MM.1S (cell line): Measurements from ENCODE around the gene PRSS33.

ENCODE experiments used
- DNase-seq: peaks from one replicate; pipeline ENCODE4 v3.0.0-alpha.2; 2015
- H2AFZ ChIP-seq: fragments of 300-600 bp; sonication (generic); 2 replicates; pipeline ENCODE4 v1.6.0; 2016; ENCODE audit warnings: antibody characterized with exemption, low read length
- H3F3A ChIP-seq: fragments of 300-600 bp; sonication (generic); 2 replicates; pipeline ENCODE4 v1.6.1; 2016; ENCODE audit warnings: mild to moderate bottlenecking, antibody characterized with exemption, low read length, moderate library complexity, mixed read lengths; ENCODE audit not compliant: insufficient read depth
- H3K27ac ChIP-seq: fragments of 300-600 bp; sonication (generic); 2 replicates; pipeline ENCODE4 v1.5.1; 2016; ENCODE audit warnings: mild to moderate bottlenecking, low read length
- H3K27me3 ChIP-seq: fragments of 300-600 bp; sonication (generic); replicated peaks from 2 replicates; pipeline ENCODE4 v1.6.0; 2016; ENCODE audit warnings: low read length; ENCODE audit not compliant: insufficient read depth
- H3K36me3 ChIP-seq: fragments of 300-600 bp; sonication (generic); replicated peaks from 2 replicates; pipeline ENCODE4 v1.6.1; 2016; ENCODE audit warnings: mild to moderate bottlenecking, low read length, mixed read lengths; ENCODE audit not compliant: insufficient read depth
- H3K4me1 ChIP-seq: fragments of 300-600 bp; sonication (generic); 2 replicates; pipeline ENCODE4 v1.6.1; 2016; ENCODE audit warnings: low read length, mixed read lengths
- H3K4me2 ChIP-seq: fragments of 300-600 bp; sonication (generic); 2 replicates; pipeline ENCODE4 v1.6.0; 2016; ENCODE audit warnings: low read depth, low read length
- H3K4me3 ChIP-seq: fragments of 300-600 bp; sonication (generic); 2 replicates; pipeline ENCODE4 v1.5.1; 2016; ENCODE audit warnings: low read length, mixed read lengths
- H3K79me2 ChIP-seq: fragments of 300-600 bp; sonication (generic); 2 replicates; pipeline ENCODE4 v1.6.1; 2016; ENCODE audit warnings: mixed run types, low read length, mixed read lengths
- H3K9ac ChIP-seq: fragments of 300-600 bp; sonication (generic); 2 replicates; pipeline ENCODE4 v1.6.1; 2016; ENCODE audit warnings: low read length, mixed read lengths
- H3K9me2 ChIP-seq: fragments of 300-600 bp; sonication (generic); replicated peaks from 2 replicates; pipeline ENCODE4 v1.6.1; 2016; ENCODE audit warnings: mild to moderate bottlenecking, low read length, mixed read lengths; ENCODE audit not compliant: insufficient read depth
- H3K9me3 ChIP-seq: fragments of 300-600 bp; sonication (generic); replicated peaks from 2 replicates; pipeline ENCODE4 v1.6.1; 2016; ENCODE audit warnings: mild to moderate bottlenecking, low read length, mixed read lengths; ENCODE audit not compliant: insufficient read depth
- H4K20me1 ChIP-seq: fragments of 300-600 bp; sonication (generic); 2 replicates; pipeline ENCODE4 v1.6.1; 2016; ENCODE audit warnings: mild to moderate bottlenecking, low read length, moderate library complexity, mixed read lengths; ENCODE audit not compliant: insufficient read depth
- CTCF ChIP-seq: fragments of 300-600 bp; sonication (generic); IDR thresholded peaks from 2 replicates; pipeline ENCODE4 v1.5.1; 2016; ENCODE audit warnings: antibody characterized with exemption, low read length, mixed read lengths
- EZH2 ChIP-seq: fragments of 300-600 bp; sonication (generic); optimal IDR thresholded peaks from 2 replicates; pipeline ENCODE3; 2017; ENCODE audit warnings: low read depth, mild to moderate bottlenecking, antibody characterized with exemption, low read length, mixed read lengths
- EZH2phosphoT487 ChIP-seq: fragments of 300-600 bp; sonication (generic); IDR thresholded peaks from 2 replicates; pipeline ENCODE4 v1.6.1; 2018; ENCODE audit warnings: antibody characterized with exemption, low read length

Gene PRSS33

GRCh38 chr16:2770057-2770951 lies 17.1 kb downstream of the PRSS33 start:
- peaks cover 38% of the 10 kb centered on the region for H3F3A ChIP-seq
- H3K4me1 ChIP-seq, result 0 out of 2 replicates have a peak, but pooled peaks cover under 1% of the 10 kb centered on the region
- H4K20me1 ChIP-seq, result no peaks in the 10 kb centered on the region
- DNase-seq, result peak; percentile 15
- H3K27ac ChIP-seq, result no peak overlapping the region
- no peaks in the 10 kb centered on the region for H3K27me3 ChIP-seq
- no peak overlapping the region for H3K9ac ChIP-seq
- TF ChIP-seq EZH2 (no peak), EZH2phosphoT487 (no peak), CTCF (no peak; the same call in 1 of the 2 replicates)
- H3K9me2 ChIP-seq, result no peaks in the 10 kb centered on the region
- H2AFZ ChIP-seq, result no peak overlapping the region
- no peaks in the 10 kb centered on the region for H3K9me3 ChIP-seq
- peaks cover 41% of the 10 kb centered on the region for H3K79me2 ChIP-seq
- H3K4me3 ChIP-seq, result no peak overlapping the region
- peaks cover 20% of the 10 kb centered on the region for H3K36me3 ChIP-seq
- H3K4me2 ChIP-seq, result no peak overlapping the region

GRCh38 chr16:2769675-2770056 lies 17.7 kb downstream of the PRSS33 start:
- peaks cover 26% of the 10 kb centered on the region for H3K36me3 ChIP-seq
- no peaks in the 10 kb centered on the region for H4K20me1 ChIP-seq
- no peak overlapping the region for H3K9ac ChIP-seq
- H3K4me1 ChIP-seq, result no peaks in the 10 kb centered on the region
- no peak overlapping the region for H3K4me2 ChIP-seq
- peaks cover 42% of the 10 kb centered on the region for H3K79me2 ChIP-seq
- H3K9me2 ChIP-seq, result no peaks in the 10 kb centered on the region
- H3K4me3 ChIP-seq, result no peak overlapping the region
- H2AFZ ChIP-seq, result no peak overlapping the region
- no peaks in the 10 kb centered on the region for H3K27me3 ChIP-seq
- H3K27ac ChIP-seq, result no peak overlapping the region
- no peak for TF ChIP-seq CTCF
- TF ChIP-seq EZH2, result no peak
- TF ChIP-seq EZH2phosphoT487, result no peak
- H3K9me3 ChIP-seq, result no peaks in the 10 kb centered on the region
- no peak for DNase-seq
- H3F3A ChIP-seq, result peaks cover 38% of the 10 kb centered on the region

GRCh38 chr16:2769100-2769529 lies 18.2 kb downstream of the PRSS33 start:
- no peak overlapping the region for H3K4me3 ChIP-seq
- H2AFZ ChIP-seq, result no peak overlapping the region
- H4K20me1 ChIP-seq, result no peaks in the 10 kb centered on the region
- no peak overlapping the region for H3K9ac ChIP-seq
- DNase-seq, result no peak
- H3K27ac ChIP-seq, result no peak overlapping the region
- H3K4me1 ChIP-seq, result no peaks in the 10 kb centered on the region
- peaks cover 38% of the 10 kb centered on the region for H3F3A ChIP-seq
- no peaks in the 10 kb centered on the region for H3K9me2 ChIP-seq
- H3K27me3 ChIP-seq, result no peaks in the 10 kb centered on the region
- no peaks in the 10 kb centered on the region for H3K9me3 ChIP-seq
- H3K36me3 ChIP-seq, result peaks cover 32% of the 10 kb centered on the region
- H3K79me2 ChIP-seq, result peaks cover 47% of the 10 kb centered on the region
- no peak overlapping the region for H3K4me2 ChIP-seq
- no peak for TF ChIP-seq EZH2phosphoT487
- TF ChIP-seq EZH2, result no peak
- TF ChIP-seq CTCF, result no peak
